Measurements from ENCODE around the gene ST3GAL3.
"Not testable (repeated sequence)": the region's sequence is repeated elsewhere in the genome, so short reads cannot be mapped to it uniquely, and the experiment has no call there.

The ST3GAL3 gene

DNA sequence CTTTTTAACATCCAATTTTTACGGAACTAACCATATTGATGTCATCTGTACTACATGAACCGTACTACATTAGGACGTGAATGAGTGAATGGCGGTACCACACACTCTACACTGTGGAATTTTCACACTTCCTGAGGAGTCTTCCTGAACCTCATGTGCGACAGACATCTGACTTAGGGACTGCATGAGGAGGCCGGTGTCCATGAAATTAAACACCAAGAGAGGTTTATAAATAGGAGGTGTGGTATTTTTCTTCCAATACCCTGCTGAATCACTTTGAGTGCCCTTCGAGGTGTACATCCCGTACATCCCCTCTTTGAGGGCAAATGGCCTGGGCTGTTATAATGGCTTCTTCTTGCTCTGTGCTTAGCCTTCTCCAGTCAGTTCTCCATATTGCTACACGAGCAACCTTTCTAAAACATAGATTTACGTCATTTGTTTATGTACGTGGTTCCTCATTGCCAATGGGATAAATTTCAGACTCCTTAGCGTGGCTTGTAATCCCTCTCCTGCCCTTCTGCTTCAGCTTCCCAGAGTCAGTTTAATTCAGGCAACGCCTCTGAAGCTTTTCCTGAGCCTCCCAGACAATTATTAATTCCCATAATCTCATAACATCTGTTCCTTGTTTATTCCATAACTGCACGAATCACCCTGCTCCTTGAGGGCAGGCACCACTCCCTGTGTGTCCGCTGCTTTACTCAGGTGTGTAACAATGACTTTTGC is 9.4 kb downstream of the ST3GAL3 start:
- no peak overlapping the region for H3K4me3 ChIP-seq (ENCODE audit: low read depth, low read length)
- POLR2A ChIA-PET: no interaction called here
- no peak for DNase-seq (ENCODE audit: low read depth, low spot score)
- TF ChIP-seq CTCF (IDR thresholded peaks at IDR 0.05; ENCODE audit: insufficient read depth, low read length, missing control alignments): no peak
- CTCF ChIA-PET: interaction anchor here (1.5 kb wide), 1 partner anchor 218 kb away, joined by 4 read pairs; no protein-coding TSS in a partner anchor

GRCh38 chr1:43719063-43719462 is 11.7 kb downstream of the ST3GAL3 start:
- DNase-seq (ENCODE audit: low read depth, low spot score): no peak
- CTCF ChIA-PET: interaction anchor here (1.0 to 1.4 kb wide), 2 partner anchors 44 to 216 kb away, joined by 3 to 4 read pairs; no protein-coding TSS in a partner anchor
- POLR2A ChIA-PET: no interaction called here
- H3K4me3 ChIP-seq (ENCODE audit: low read depth, low read length): no peak overlapping the region
- TF ChIP-seq CTCF (IDR thresholded peaks at IDR 0.05; ENCODE audit: insufficient read depth, low read length, missing control alignments): no peak

- POLR2A ChIA-PET; H3K4me3 ChIP-seq (ENCODE audit: low read depth, low read length); DNase-seq (ENCODE audit: low read depth, low spot score): not testable (repeated sequence)
- CTCF ChIA-PET: interaction anchor here (0.8 to 1.4 kb wide), 2 partner anchors 44 to 215 kb away, joined by 3 to 4 read pairs; no protein-coding TSS in a partner anchor
Observed at GRCh38 chr1:43719670-43720419, 12.5 kb downstream of the ST3GAL3 start.

DNA sequence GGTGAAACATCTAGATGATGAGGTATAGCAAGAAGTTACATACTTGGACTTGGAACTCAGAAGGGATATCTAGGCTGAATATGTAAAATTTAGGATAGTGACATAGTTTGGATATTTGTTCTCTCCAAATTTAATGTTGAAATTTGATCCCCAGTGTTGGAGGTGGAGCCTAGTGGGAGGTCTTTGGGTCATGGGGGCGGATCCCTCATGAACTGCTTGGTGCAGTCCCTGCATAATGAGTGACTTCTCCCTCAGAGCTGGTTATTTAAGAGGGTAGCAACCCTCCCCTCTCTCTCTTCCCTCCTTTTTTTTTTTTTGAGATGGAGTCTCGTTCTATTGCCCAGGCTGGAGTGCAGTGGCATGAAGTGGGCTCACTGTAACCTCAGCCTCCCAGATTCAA is 15.5 kb downstream of the ST3GAL3 start:
- no peak overlapping the region for H3K4me3 ChIP-seq (ENCODE audit: low read depth, low read length)
- no peak for TF ChIP-seq CTCF (IDR thresholded peaks at IDR 0.05; ENCODE audit: insufficient read depth, low read length, missing control alignments)
- CTCF ChIA-PET: interaction anchor here (1.1 to 1.3 kb wide), 4 partner anchors 10 to 212 kb away, joined by 3 to 5 read pairs (median 5); no protein-coding TSS in a partner anchor
- POLR2A ChIA-PET: no interaction called here
- no peak for DNase-seq (ENCODE audit: low read depth, low spot score)

GRCh38 chr1:43729816-43730463 is 22.6 kb downstream of the ST3GAL3 start:
- TF ChIP-seq CTCF (IDR thresholded peaks at IDR 0.05; ENCODE audit: insufficient read depth, low read length, missing control alignments): no peak
- DNase-seq (ENCODE audit: low read depth, low spot score): no peak
- ChIA-PET CTCF (no interaction called here), POLR2A (no interaction called here)
- H3K4me3 ChIP-seq (ENCODE audit: low read depth, low read length): no peak overlapping the region

- DNase-seq (ENCODE audit: low read depth, low spot score): no peak
- ChIA-PET POLR2A (interaction anchor here (0.6 kb wide), 1 partner anchor 82 kb away, joined by 3 read pairs; the partner anchor contains the start of gene KDM4A), CTCF (interaction anchor here (0.8 to 1.2 kb wide), 3 partner anchors 9 to 83 kb away, joined by 3 read pairs; no protein-coding TSS in a partner anchor)
- no peak overlapping the region for H3K4me3 ChIP-seq (ENCODE audit: low read depth, low read length)
- TF ChIP-seq CTCF (IDR thresholded peaks at IDR 0.05; ENCODE audit: insufficient read depth, low read length, missing control alignments): no peak
Observed at GRCh38 chr1:43731867-43732531, 24.7 kb downstream of the ST3GAL3 start.

Measured in AG04449 (cell line).